Glutamatergic neuron (in vitro differentiated cells): ENCODE measurements around the gene PRKCA. TPM values are rescaled to one million over a fixed set of nuclear protein-coding genes. Genes with fewer than 3 reads are reported as not detected.

Experiments
- DNase-seq: peaks from one replicate; pipeline ENCODE4 v3.0.0; 2022
- H3K27ac Mint-ChIP-seq: one replicate; pipeline ENCODE4 v1.8.0; 2020; ENCODE audit warnings: mild to moderate bottlenecking, mixed read lengths, inconsistent platforms; ENCODE audit not compliant: unreplicated experiment
- H3K27me3 Mint-ChIP-seq: one replicate; pipeline ENCODE4 v1.8.0; 2020; ENCODE audit warnings: mild to moderate bottlenecking, moderate library complexity, mixed read lengths, inconsistent platforms; ENCODE audit not compliant: unreplicated experiment
- H3K36me3 Mint-ChIP-seq: one replicate; pipeline ENCODE4 v1.8.0; 2020; ENCODE audit warnings: mild to moderate bottlenecking, mixed read lengths, inconsistent platforms; ENCODE audit not compliant: unreplicated experiment
- H3K4me1 Mint-ChIP-seq: one replicate; pipeline ENCODE4 v1.8.0; 2020; ENCODE audit warnings: mild to moderate bottlenecking, low read depth, mixed read lengths, inconsistent platforms; ENCODE audit not compliant: unreplicated experiment
- H3K4me3 Mint-ChIP-seq: one replicate; pipeline ENCODE4 v1.8.0; 2020; ENCODE audit warnings: mild to moderate bottlenecking, mixed read lengths, inconsistent platforms; ENCODE audit not compliant: unreplicated experiment
- H3K9me3 Mint-ChIP-seq: one replicate; pipeline ENCODE4 v1.8.0; 2020; ENCODE audit warnings: mild to moderate bottlenecking, moderate library complexity, mixed read lengths, inconsistent platforms; ENCODE audit not compliant: unreplicated experiment
- CTCF ChIP-seq: fragments of 200-600 bp; sonication (generic); IDR thresholded peaks from one replicate; pipeline ENCODE4 v1.5.0; 2021; ENCODE audit not compliant: partially characterized antibody, unreplicated experiment
- total RNA-seq: library from RNA; stranded (reverse); fragmentation: NEBNext Ultra II Directional; extraction: Animal tissue kit (Norgen Biotek cat#: 25700); gene quantifications from one replicate; pipeline ENCODE4 v1.2.1, GENCODE V29; 2021; ENCODE audit not compliant: unreplicated experiment

PRKCA gene
- total RNA-seq, 1 donor from 2014 or later: 2.2 TPM

- Mint-ChIP-seq H3K9me3 (peaks cover 1% of the 10 kb centered on the region), H3K4me1 (no peaks in the 10 kb centered on the region), H3K4me3 (no peak overlapping the region), H3K27ac (no peak overlapping the region), H3K36me3 (no peaks in the 10 kb centered on the region), H3K27me3 (no peaks in the 10 kb centered on the region)
- DNase-seq: no peak
- TF ChIP-seq CTCF: no peak
Observed at GRCh38 chr17:66449418-66449977, 147.1 kb downstream of the PRKCA start.

- no peak for TF ChIP-seq CTCF
- no peaks in the 10 kb centered on the region for H3K27me3 Mint-ChIP-seq
- H3K27ac Mint-ChIP-seq: no peak overlapping the region
- no peak overlapping the region for H3K4me3 Mint-ChIP-seq
- no peak for DNase-seq
- peaks cover 1% of the 10 kb centered on the region for H3K9me3 Mint-ChIP-seq
- no peaks in the 10 kb centered on the region for H3K36me3 Mint-ChIP-seq
- no peaks in the 10 kb centered on the region for H3K4me1 Mint-ChIP-seq
Observed at GRCh38 chr17:66450008-66450851, 147.8 kb downstream of the PRKCA start.

- no peaks in the 10 kb centered on the region for H3K27me3 Mint-ChIP-seq
- no peak for TF ChIP-seq CTCF
- H3K27ac Mint-ChIP-seq: no peak overlapping the region
- no peaks in the 10 kb centered on the region for H3K9me3 Mint-ChIP-seq
- H3K4me1 Mint-ChIP-seq: no peaks in the 10 kb centered on the region
- H3K36me3 Mint-ChIP-seq: no peaks in the 10 kb centered on the region
- H3K4me3 Mint-ChIP-seq: no peak overlapping the region
- DNase-seq: no peak
Observed at GRCh38 chr17:66450852-66451158, 148.4 kb downstream of the PRKCA start.

- DNase-seq: peak; percentile 43
- no peak overlapping the region for H3K27ac Mint-ChIP-seq
- TF ChIP-seq CTCF: no peak
Observed at GRCh38 chr17:66451188-66452149, 149.1 kb downstream of the PRKCA start.

More at GRCh38 chr17:66451188-66452149, 149.1 kb downstream of the PRKCA start:
- Mint-ChIP-seq H3K36me3 (no peaks in the 10 kb centered on the region), H3K4me3 (no peak overlapping the region), H3K9me3 (no peaks in the 10 kb centered on the region), H3K27me3 (no peaks in the 10 kb centered on the region), H3K4me1 (no peaks in the 10 kb centered on the region)
